GM19193 (cell line): ENCODE data around the gene SARM1.

Experiments used
- POLR2A ChIP-seq: IDR thresholded peaks from 4 replicates; pipeline ENCODE4 v1.6.1; 2011; ENCODE audit not compliant: insufficient read depth, insufficient read length; ENCODE audit errors: extremely low read depth

SARM1 gene

DNA sequence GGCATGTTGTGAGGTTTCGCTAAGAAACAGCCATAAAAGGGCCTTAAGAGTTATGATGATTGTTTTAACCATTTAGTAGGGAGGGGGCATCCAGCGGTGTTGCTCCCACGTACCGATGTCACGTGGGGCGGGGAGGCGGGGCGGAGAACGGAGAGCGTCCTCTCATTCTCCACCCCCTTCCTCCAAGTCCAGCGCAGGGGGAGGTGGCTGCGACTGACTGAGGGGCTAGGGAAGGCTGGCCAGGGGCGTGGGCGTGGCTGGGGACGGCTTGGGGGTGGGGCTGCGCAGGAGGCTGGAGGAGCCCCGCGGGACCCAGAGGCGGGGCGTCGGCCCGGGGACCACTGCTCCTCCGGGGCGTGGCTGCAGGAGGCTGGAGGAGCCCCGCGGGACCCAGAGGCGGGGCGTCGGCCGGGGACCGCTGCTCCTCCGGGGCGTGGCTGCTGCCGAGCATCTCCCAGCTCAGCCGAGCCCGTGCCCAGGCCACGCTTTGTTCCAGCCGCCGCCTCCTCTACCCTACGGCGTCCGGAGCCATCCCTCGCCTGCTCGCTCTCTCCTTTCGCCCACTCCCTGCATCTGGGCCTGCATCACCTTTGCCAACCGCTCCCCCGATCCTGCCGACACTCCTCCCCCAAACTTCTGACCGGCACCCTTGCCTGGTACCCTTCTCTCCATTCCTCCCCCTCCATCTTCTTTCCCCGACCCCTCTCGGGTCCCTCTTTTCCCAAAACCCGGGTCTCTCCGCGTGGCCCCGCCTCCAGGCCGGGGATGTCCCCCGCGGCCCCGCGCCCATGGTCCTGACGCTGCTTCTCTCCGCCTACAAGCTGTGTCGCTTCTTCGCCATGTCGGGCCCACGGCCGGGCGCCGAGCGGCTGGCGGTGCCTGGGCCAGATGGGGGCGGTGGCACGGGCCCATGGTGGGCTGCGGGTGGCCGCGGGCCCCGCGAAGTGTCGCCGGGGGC lies at the start of gene SARM1:
Gene SARM1 (plus strand): TSS at position 450 of the 958 bp plus-strand sequence. CDS start 339 bp downstream, at position 789.
- peak; percentile 43 for TF ChIP-seq POLR2A

DNA sequence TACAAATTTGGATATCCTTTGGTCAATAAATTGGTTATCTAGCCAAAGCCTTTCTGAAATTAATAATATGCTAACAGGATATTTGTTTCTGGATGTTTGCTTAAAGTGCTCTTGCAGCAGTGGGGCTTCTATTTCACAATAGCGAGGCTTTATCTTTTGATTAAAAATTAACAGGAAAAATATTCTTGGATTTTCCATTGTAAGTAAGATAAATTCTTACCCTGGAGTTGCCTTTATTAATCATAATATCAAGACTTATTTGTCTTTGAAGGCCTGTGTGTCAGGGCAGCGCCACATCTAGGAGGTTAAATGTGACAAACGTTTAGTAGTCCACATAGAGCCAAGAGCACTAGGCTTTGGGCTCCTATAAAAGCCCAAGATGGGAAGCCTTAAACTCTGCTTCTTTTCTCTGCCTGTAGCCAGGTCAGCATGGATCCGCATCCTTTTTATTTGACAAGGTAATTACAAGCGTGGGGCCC lies 47.2 kb upstream of the SARM1 start:
- TF ChIP-seq POLR2A: no peak

DNA sequence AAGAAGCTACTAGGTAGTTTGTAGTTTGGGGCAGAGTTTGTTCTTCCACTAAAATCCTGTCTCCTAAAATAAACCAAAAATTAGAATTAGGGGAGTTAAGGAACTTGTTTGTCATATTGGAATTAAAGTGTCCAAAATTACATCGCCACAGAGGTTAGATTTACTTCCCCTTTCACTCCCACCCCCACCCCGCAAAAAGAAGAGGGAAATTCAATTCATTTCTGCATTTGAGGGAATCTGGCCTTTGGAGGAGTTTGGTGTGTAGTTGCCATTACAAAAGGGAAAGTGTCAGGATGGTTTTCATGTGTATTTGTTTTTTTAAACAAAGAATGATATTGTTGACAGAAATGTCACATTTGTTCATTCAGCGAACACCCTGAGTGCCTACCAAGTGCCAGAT lies 46.7 kb upstream of the SARM1 start:
- no peak for TF ChIP-seq POLR2A

DNA sequence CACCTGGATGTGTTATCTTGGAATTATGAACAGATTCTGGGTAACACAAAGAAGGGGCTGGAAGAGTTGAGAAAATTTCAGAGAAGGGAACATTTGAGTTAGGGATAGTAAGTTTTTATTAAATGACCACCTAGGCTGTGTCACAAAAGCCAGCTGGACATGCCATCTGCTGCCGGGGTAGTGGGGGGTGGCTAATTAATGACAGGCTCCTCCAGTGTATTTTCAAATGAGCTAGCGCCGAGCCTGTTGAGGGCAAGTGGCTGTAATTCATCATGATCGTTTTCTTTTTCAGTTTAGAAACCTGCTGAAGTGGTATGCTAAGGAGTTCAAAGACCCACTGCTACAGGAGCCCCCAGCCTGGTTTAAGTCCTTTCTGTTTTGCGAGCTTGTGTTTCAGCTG lies 46.3 kb upstream of the SARM1 start:
- TF ChIP-seq POLR2A: no peak

DNA sequence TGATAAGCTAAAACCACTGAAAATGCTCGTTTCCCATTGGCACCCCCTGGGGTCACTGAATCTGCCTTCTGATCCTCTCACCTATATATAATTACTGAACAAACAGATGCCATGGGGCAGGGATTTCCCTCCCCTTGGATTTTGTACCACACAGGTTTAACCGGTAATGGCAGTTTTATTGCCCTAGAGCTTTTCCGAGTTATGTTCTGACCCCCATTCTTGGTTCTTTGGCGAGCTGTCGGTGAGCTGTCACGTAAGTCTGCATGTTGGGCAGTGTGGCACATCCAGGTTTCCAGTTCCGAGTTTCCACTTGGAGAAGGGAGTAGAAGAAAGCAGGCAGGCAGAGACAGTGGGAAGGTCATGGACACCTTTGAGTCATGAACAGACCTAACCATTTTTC lies 45.4 kb upstream of the SARM1 start:
- TF ChIP-seq POLR2A: no peak

DNA sequence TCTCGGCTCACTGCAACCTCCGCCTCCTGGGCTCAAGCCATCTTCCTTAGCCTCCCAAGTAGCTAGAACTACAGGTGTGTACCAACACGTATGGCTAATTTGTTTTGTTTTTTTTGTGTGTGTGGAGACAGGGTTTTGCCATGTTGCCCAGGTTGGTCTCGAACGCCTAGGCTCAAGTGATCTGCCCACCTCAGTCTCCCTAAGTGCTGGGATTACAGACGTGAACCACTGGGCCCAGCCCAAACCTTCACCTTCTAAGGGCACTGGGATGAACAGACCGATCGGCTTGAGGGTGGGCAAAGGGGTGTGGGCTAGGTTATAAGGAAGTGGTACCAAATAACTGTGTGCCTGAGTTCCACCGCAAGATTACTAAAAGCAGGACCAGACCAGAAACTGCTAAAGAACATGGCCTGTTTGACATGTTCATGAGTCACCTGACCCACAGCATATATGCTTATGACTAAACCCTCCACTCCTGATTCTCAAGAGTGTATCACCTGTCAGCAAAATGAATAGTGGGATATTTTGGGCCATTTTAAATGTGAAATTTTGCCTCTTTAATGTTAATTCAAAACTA lies 44.4 kb upstream of the SARM1 start:
- no peak for TF ChIP-seq POLR2A

DNA sequence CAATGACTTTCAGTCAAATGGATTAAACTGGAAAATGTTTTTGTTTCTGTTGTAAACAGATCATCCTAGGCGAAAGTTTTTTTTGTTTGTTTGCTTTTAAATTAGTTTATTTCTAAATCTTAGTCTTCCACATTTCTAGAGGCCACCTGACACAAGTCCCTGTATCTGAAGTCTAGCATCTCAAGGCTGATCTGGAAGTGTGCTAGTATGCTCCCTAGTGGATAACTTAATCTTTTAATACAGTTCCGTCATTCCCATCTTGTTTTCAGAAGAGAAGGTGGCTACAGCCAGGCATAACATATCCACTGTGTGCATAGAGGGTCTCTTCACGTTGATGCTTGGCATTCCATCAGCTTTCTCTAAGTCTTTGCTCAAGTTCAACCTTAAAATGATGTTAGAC lies 43.8 kb upstream of the SARM1 start:
- TF ChIP-seq POLR2A: no peak

DNA sequence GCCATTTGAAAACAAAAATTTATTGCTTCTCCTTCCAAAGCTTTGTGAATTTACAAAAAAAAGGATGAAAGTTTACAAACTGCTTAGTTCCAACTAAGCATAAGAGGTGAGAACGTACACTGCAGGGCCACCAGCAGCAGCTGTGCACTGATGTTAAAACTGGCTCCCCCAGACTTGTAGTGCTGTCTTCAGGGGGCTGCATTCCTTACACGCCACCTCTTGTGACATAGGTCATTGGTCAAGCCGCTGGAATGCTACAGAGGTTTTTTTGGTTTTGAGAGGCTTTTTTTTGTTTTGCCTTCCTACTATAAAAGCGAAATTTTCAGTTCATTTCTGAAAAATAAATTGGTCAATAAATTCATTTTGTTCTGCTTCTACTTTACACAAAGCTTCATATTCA lies 43.2 kb upstream of the SARM1 start:
- TF ChIP-seq POLR2A: no peak

DNA sequence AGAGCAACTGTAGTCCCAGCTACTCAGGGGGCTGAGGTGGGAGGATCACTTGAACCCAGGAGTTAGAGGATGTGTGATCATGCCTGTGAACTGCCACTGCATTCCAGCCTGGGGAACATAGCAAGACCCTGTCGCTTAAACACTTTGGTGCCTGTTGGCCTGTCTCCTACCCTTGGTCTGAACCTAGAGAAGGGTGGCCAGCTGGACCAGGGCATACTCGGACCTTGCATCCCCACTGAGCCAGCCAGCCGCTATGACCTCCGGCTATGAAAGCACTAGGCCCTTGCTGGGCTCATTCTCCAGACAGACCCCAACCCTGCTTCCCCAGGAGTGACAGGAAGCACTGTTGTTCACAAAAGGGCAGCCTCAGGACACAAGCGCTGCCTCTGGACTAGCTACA lies 40.8 kb upstream of the SARM1 start:
- no peak for TF ChIP-seq POLR2A

DNA sequence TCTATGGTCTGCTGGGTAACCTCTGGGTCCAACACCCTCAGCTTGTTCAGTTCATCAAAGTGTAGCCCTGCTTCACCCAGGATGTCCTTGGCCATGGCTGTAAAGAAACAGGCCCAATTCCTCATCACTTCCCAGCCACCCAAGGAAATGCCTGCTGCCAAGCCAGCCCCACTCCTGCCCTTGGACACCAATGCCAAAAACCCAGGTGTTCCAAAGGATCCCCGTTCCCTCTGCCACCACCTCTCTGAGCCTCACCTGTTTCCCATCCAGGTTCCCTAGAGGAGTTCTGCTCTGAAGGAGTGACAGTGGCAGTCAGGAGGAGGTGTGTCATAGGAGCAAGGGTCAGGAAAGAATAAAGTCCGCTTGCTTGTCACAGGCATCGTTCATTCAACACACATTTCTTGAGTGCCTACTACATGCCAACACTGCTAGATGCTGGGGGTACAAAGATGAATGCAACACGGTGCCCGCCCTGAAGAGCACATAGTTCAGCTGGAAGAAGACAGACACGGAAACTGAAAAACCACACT lies 39.5 kb upstream of the SARM1 start:
- no peak for TF ChIP-seq POLR2A

DNA sequence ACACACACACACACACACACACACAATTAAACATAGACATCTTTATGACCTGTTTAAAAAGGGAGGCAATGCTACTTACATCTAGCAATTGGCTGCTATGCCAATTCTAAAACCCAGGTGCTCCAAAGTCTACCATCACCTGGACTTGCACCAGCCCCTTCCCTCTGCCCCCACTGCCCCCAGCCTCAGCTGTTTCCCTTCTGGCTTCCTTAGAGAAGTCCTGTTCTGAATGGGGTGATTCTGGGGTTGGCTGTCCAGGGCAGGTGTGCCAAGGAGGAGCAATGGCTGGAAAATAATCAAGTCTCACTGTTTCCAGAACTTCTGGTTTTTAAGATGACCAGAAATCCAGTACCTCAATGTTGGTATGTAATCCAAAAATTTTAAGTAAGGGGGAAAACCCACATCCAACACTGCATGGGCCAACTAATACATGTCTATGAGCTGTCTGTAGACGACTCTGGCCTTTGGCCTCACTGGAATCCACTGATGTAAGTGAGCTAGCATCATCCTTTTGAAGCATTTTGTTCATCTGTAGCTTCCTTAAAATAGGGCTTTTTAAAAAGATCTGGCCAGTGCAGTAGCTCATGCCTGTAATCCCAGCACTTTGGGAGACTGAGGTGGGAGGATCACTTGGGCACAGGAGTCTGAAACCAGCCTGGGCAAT lies 38.3 kb upstream of the SARM1 start:
- TF ChIP-seq POLR2A: no peak

DNA sequence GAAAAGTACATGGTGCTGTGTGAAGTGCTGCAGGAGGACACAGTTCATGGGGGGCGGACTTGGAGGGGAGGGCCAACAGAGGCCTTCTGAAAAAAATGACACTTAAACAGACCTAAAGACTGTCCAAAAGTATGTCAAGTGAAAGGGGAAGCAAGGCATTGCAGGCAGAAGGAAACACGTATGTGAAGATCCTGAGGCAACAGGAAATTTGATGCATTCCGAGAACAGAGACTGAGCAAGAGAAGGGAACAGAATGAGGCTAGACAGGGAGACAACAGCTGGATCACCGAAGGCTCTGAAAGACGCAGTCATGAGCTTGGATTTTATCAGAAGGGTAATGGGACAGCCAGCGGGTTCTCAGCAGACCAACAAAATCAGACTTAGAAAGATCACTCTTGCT lies 37.3 kb upstream of the SARM1 start:
- no peak for TF ChIP-seq POLR2A

DNA sequence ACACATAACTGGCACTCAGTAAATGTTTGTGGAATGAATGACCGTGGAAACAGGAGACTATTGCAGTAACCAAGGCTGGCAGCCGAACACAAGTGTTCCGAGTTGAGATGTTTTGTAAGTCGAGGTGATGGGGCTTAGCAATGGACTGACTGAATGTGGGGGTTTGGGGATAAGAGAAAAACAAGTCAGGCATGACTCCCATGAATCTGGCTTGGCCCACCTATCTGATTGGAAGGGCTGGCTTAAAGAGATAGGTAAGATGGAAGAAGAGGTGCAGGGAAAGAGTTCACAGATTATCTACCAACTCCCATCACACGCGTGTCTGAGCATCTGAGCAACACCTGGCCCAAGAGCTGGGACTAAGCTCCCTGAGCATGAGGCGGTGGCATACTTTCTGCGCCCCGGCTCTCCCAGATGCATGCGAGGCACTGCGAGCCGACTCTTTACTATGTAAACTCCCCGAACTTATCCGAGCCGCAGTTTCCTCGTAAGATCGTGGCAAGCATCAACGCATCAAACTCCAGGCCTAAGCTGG lies 36.8 kb upstream of the SARM1 start:
- no peak for TF ChIP-seq POLR2A

DNA sequence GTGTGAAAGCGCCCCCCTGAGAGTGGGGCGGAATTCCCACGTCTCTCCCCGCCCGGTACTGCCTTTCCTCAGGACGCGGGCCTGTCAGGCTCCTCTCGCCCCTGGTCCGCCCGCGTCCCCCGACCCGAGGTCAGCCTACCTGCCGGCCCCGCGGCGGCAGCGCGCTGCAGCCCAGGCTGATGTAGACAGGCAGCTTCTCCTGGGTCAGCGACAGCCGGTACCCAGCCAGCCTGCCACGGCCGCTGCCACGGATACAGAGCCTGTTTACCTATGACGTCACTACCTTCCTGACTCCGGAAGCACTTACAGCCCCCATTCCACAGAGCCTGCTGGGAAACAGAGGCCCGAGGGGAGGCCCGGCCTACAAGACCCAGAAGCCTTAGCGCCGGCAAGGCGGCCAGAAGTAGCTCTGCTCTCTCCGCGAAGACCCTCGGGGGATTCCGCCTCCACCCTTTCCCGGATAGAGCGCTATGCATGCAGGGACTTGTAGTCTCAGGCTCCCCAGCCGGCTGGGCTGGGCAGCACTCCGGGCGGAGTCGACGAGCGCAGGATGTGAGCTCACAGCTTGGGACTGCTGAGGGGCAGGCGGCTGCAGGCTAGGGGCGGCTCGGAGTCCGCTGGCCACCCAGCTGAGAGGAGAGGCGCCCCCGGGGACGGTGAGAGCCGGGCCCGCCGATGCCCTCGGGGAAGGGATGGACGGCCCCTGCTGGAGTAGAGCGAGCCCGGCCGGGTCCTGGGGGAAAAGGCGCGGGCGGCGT lies 36.1 kb upstream of the SARM1 start, which contains the start of the genes IFT20 and TNFAIP1:
Gene IFT20 (minus strand): TSS at position 272 of the 758 bp plus-strand sequence. CDS start 3,487 bp downstream, outside the sequence.
Gene TNFAIP1 (plus strand): TSS at position 561 of the 758 bp plus-strand sequence. CDS start 3,761 bp downstream, outside the sequence.
- peak; percentile 82 for TF ChIP-seq POLR2A
